ENCODE results near the gene JARID2. TPM values are rescaled to one million over a fixed set of nuclear protein-coding genes. Genes with fewer than 3 reads are reported as not detected.

JARID2 gene
- total RNA-seq, 2 experiments from 2014 or later = 19.0 to 19.5 TPM

DNA sequence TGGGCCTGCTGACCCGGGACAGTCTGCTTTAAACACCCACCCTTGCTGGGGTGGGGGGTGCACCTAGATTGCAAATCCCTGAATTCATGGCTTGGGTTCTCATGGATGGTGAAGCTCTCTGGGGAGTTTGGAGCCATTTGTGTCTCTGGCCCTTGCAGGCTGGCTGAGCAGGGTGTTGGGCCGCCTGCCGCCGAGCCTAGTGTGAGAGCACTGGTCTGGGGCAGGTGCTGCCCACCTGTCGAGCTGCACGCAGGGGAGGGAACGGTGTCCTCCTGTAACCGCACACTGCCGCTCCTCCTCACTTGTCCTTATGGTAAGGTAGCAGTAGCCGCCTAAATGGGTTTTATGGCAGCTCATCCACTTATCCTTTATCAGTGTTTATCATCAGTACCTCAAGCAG is 273.0 kb downstream of the JARID2 start:
- no peak overlapping the region for H3K4me2 ChIP-seq (ENCODE audit: low read length)
- no peak for DNase-seq (ENCODE audit: low spot score)
- intact Hi-C loops (cut with micrococcal nuclease; ENCODE audit: unreplicated experiment) = loop anchor here (5.0 kb wide), 1 partner anchor 103 kb away; no protein-coding TSS in a partner anchor
- no peak overlapping the region for H3K4me3 ChIP-seq (ENCODE audit: low read depth, low read length, poor library complexity, severe bottlenecking)
- no peaks in the 10 kb centered on the region for H3K9me2 ChIP-seq (ENCODE audit: insufficient read depth, low read length)
- no peaks in the 10 kb centered on the region for H3K9me3 ChIP-seq (ENCODE audit: low read length)
- ChIA-PET CTCF (ENCODE audit: unreplicated experiment) (no interaction called here), POLR2A (no interaction called here)
- no peaks in the 10 kb centered on the region for H3K79me2 ChIP-seq (ENCODE audit: insufficient read depth, low read depth, low read length)
- H3K4me1 ChIP-seq (ENCODE audit: insufficient read depth, low read length, poor library complexity, severe bottlenecking) = peaks cover 21% of the 10 kb centered on the region
- no TSS peak for BruUV-seq (replicated peaks)
- H3K36me3 ChIP-seq (ENCODE audit: insufficient read depth, low read length) = peaks cover 37% of the 10 kb centered on the region; the same call in 1 of the 2 replicates
- H2AFZ ChIP-seq (ENCODE audit: low read length) = no peak overlapping the region
- TF ChIP-seq EZH2phosphoT487 (IDR thresholded peaks at IDR 0.05; ENCODE audit: borderline replicate concordance, low read depth, low read length) = no peak
- TF ChIP-seq, protein P1, sequence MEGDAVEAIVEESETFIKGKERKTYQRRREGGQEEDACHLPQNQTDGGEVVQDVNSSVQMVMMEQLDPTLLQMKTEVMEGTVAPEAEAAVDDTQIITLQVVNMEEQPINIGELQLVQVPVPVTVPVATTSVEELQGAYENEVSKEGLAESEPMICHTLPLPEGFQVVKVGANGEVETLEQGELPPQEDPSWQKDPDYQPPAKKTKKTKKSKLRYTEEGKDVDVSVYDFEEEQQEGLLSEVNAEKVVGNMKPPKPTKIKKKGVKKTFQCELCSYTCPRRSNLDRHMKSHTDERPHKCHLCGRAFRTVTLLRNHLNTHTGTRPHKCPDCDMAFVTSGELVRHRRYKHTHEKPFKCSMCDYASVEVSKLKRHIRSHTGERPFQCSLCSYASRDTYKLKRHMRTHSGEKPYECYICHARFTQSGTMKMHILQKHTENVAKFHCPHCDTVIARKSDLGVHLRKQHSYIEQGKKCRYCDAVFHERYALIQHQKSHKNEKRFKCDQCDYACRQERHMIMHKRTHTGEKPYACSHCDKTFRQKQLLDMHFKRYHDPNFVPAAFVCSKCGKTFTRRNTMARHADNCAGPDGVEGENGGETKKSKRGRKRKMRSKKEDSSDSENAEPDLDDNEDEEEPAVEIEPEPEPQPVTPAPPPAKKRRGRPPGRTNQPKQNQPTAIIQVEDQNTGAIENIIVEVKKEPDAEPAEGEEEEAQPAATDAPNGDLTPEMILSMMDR (conservative IDR thresholded peaks at IDR 0.05; ENCODE audit: low read length) = no peak
- no peak overlapping the region for H3K27ac ChIP-seq (ENCODE audit: low read depth, low read length, poor library complexity, severe bottlenecking)
- H4K20me1 ChIP-seq (ENCODE audit: insufficient read depth, low read length) = no peaks in the 10 kb centered on the region

DNA sequence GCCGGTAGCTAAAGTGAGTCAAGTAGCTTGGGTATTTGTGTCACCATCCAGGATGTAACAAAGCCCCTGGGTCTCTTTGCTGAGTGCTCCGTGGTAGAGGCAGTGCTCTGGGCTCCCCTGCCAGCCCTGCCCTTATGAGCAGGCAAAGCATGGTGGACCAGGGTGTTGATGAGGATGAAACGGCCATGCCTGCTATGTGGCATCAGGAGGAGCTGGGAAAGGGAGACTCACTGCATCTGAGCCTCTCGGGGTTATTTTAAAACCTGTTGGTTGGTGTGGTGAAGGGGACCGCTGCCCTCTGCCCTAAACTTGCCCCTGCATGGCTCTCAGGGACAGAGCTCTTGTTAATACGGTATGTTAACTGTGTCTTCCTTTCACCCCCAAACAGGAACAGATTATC is 273.8 kb downstream of the JARID2 start:
- Histone ChIP-seq H4K20me1 (ENCODE audit: insufficient read depth, low read length) (no peaks in the 10 kb centered on the region), H3K4me3 (ENCODE audit: low read depth, low read length, poor library complexity, severe bottlenecking) (no peak overlapping the region), H3K79me2 (ENCODE audit: insufficient read depth, low read depth, low read length) (no peaks in the 10 kb centered on the region), H3K27ac (ENCODE audit: low read depth, low read length, poor library complexity, severe bottlenecking) (no peak overlapping the region), H3K9me2 (ENCODE audit: insufficient read depth, low read length) (no peaks in the 10 kb centered on the region), H3K4me1 (ENCODE audit: insufficient read depth, low read length, poor library complexity, severe bottlenecking) (peaks cover 13% of the 10 kb centered on the region), H3K36me3 (ENCODE audit: insufficient read depth, low read length) (peaks cover 39% of the 10 kb centered on the region; the same call in 1 of the 2 replicates), H3K9me3 (ENCODE audit: low read length) (no peaks in the 10 kb centered on the region), H3K4me2 (ENCODE audit: low read length) (no peak overlapping the region), H2AFZ (ENCODE audit: low read length) (no peak overlapping the region)
- no TSS peak for BruUV-seq (replicated peaks)
- ChIA-PET CTCF (ENCODE audit: unreplicated experiment) (no interaction called here), POLR2A (interaction anchor here (0.6 to 0.7 kb wide), 2 partner anchors 145 to 255 kb away, joined by 3 read pairs; no protein-coding TSS in a partner anchor)
- intact Hi-C loops (cut with micrococcal nuclease; ENCODE audit: unreplicated experiment) = loop anchor here (5.0 kb wide), 1 partner anchor 103 kb away; no protein-coding TSS in a partner anchor
- TF ChIP-seq, protein P1 (conservative IDR thresholded peaks at IDR 0.05; ENCODE audit: low read length) = no peak
- no peak for TF ChIP-seq EZH2phosphoT487 (IDR thresholded peaks at IDR 0.05; ENCODE audit: borderline replicate concordance, low read depth, low read length)
- DNase-seq (ENCODE audit: low spot score) = no peak

DNA sequence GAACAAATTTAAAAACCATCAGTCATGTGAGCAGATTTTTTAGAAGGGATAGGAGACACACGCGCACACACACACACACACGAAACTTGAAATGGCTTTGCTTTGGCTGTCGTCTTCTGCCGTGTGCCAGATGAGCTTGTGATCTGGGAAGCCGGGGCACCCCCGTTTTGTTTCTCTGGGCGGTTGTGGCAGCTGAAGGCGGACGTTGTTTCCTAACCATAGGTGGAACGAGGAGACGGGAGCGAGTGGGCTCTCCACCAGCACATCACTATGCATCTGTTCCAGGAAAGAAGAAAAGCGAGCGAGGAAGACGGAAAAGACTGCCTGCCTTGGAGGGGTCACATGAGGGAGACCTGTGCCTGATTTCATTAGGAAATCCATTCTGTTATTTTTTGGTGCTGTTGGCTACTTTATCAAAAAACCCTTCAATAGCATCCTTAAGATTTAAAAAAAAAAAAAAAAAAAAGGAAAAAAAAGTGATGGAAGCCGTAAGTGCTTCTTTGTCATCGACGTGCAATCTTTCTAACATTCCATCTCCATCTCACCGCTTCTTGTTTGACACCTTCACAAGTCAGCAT is 274.8 kb downstream of the JARID2 start:
- Histone ChIP-seq H3K27ac (ENCODE audit: low read depth, low read length, poor library complexity, severe bottlenecking) (no peak overlapping the region), H4K20me1 (ENCODE audit: insufficient read depth, low read length) (no peaks in the 10 kb centered on the region), H3K9me3 (ENCODE audit: low read length) (no peaks in the 10 kb centered on the region), H3K9me2 (ENCODE audit: insufficient read depth, low read length) (no peaks in the 10 kb centered on the region), H3K4me3 (ENCODE audit: low read depth, low read length, poor library complexity, severe bottlenecking) (no peak overlapping the region), H3K4me1 (ENCODE audit: insufficient read depth, low read length, poor library complexity, severe bottlenecking) (peaks cover 2% of the 10 kb centered on the region), H2AFZ (ENCODE audit: low read length) (no peak overlapping the region), H3K36me3 (ENCODE audit: insufficient read depth, low read length) (peaks cover 39% of the 10 kb centered on the region; the same call in 1 of the 2 replicates), H3K79me2 (ENCODE audit: insufficient read depth, low read depth, low read length) (no peaks in the 10 kb centered on the region), H3K4me2 (ENCODE audit: low read length) (no peak overlapping the region)
- DNase-seq (ENCODE audit: low spot score) = no peak
- intact Hi-C loops (cut with micrococcal nuclease; ENCODE audit: unreplicated experiment) = no loop called here
- TF ChIP-seq, protein P1 (conservative IDR thresholded peaks at IDR 0.05; ENCODE audit: low read length) = no peak
- TF ChIP-seq EZH2phosphoT487 (IDR thresholded peaks at IDR 0.05; ENCODE audit: borderline replicate concordance, low read depth, low read length) = no peak
- CTCF ChIA-PET (ENCODE audit: unreplicated experiment) = no interaction called here
- POLR2A ChIA-PET = interaction anchor here (0.5 to 0.6 kb wide), 2 partner anchors 283 to 557 kb away, joined by 3 to 5 read pairs; no protein-coding TSS in a partner anchor
- TSS peak; percentile 34 for BruUV-seq (replicated peaks)
